Progenitor cell of endocrine pancreas (in vitro differentiated cells): ENCODE measurements around the gene KRTAP5-4. TPM values are rescaled to one million over a fixed set of nuclear protein-coding genes. Genes with fewer than 3 reads are reported as not detected.
A peak's percentile ranks its signal among the peaks of the same experiment; 100 is the strongest.

ENCODE experiments used
- DNase-seq: peaks from one replicate; pipeline ENCODE4 v3.0.0; 2021; ENCODE audit warnings: low spot score; ENCODE audit not compliant: unreplicated experiment
- H3K27ac Mint-ChIP-seq: 2 replicates; pipeline ENCODE4 v1.8.0; 2021; ENCODE audit warnings: mild to moderate bottlenecking, moderate library complexity, mixed read lengths
- H3K27me3 Mint-ChIP-seq: 2 replicates; pipeline ENCODE4 v1.8.0; 2021; ENCODE audit warnings: mixed read lengths
- H3K36me3 Mint-ChIP-seq: 2 replicates; pipeline ENCODE4 v1.8.0; 2022; ENCODE audit warnings: mixed read lengths; ENCODE audit not compliant: insufficient read depth
- H3K4me1 Mint-ChIP-seq: 2 replicates; pipeline ENCODE4 v1.8.0; 2021; ENCODE audit warnings: low read depth, mixed read lengths
- H3K4me3 Mint-ChIP-seq: 2 replicates; pipeline ENCODE4 v1.8.0; 2021; ENCODE audit warnings: low read depth, mild to moderate bottlenecking, moderate library complexity, mixed read lengths
- H3K9me3 Mint-ChIP-seq: 2 replicates; pipeline ENCODE4 v1.8.0; 2021; ENCODE audit warnings: low read depth, mixed read lengths
- total RNA-seq: library from RNA; stranded (reverse); gene quantifications from 2 replicates; pipeline ENCODE4 v1.2.1, GENCODE V29; 2021
- TF ChIP-seq, protein P1 (sequence below): fragments of 200-600 bp; sonication (generic); IDR thresholded peaks from one replicate; pipeline ENCODE4 v1.5.0; 2021; ENCODE audit warnings: antibody characterized with exemption, mild to moderate bottlenecking; ENCODE audit not compliant: unreplicated experiment

Gene KRTAP5-4
- total RNA-seq, 1 donor from 2014 or later: not detected

DNA sequence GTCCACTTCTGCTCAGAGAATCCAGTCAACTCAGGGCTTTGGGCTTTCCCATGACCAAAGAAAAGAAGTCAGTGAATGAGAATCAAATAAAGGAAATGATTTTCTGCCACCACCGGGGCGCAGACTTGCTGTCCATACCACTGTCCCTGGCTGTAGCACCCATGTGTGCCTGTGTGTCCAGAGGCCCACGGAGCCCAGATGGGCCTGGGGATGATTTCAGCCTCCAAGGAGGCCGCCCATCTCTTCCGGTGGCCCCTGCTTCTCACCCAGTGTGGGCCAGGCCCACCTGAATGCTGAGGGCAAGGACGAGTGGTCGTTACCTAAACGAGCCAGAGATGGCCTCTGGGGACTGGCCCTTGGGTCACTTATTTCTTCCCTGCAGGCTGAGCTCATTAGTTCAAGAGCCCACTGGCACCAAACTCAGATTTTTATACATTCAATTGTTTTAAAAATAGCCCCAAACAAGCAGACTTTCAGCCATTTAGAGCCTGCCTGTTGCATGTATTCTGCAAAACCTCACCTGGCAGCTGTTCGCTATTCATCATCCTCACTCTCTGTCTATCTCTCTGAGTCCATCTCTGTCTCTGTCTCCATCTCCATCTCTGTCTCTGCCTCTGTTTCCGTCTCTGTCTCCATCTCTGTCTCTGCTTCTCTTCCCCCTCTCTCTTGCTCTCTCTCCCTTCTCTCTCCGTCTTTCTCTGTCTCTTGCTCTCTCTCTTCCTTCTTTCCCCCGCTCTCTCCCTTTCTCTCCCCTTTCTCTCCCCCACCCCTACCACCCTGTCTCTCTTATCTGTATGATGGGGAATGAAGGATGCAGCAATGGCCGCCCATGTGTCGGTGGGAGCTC is 31.8 kb upstream of the KRTAP5-4 start:
- DNase-seq: no peak
- no peaks in the 10 kb centered on the region for H3K36me3 Mint-ChIP-seq
- no peak overlapping the region for H3K4me3 Mint-ChIP-seq
- peaks cover 12% of the 10 kb centered on the region for H3K4me1 Mint-ChIP-seq
- H3K27me3 Mint-ChIP-seq: peaks cover 11% of the 10 kb centered on the region
- TF ChIP-seq, protein P1, sequence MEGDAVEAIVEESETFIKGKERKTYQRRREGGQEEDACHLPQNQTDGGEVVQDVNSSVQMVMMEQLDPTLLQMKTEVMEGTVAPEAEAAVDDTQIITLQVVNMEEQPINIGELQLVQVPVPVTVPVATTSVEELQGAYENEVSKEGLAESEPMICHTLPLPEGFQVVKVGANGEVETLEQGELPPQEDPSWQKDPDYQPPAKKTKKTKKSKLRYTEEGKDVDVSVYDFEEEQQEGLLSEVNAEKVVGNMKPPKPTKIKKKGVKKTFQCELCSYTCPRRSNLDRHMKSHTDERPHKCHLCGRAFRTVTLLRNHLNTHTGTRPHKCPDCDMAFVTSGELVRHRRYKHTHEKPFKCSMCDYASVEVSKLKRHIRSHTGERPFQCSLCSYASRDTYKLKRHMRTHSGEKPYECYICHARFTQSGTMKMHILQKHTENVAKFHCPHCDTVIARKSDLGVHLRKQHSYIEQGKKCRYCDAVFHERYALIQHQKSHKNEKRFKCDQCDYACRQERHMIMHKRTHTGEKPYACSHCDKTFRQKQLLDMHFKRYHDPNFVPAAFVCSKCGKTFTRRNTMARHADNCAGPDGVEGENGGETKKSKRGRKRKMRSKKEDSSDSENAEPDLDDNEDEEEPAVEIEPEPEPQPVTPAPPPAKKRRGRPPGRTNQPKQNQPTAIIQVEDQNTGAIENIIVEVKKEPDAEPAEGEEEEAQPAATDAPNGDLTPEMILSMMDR: no peak
- H3K9me3 Mint-ChIP-seq: no peaks in the 10 kb centered on the region
- H3K27ac Mint-ChIP-seq: peak overlapping the region; percentile 43

- H3K4me3 Mint-ChIP-seq: no peak overlapping the region
- H3K36me3 Mint-ChIP-seq: no peaks in the 10 kb centered on the region
- H3K27me3 Mint-ChIP-seq: peaks cover 11% of the 10 kb centered on the region
- DNase-seq: peak; percentile 83
- TF ChIP-seq, protein P1: peak; percentile 99
- no peaks in the 10 kb centered on the region for H3K9me3 Mint-ChIP-seq
- no peak overlapping the region for H3K27ac Mint-ChIP-seq
- peaks cover 10% of the 10 kb centered on the region for H3K4me1 Mint-ChIP-seq
Observed at GRCh38 chr11:1652771-1653540, 31.0 kb upstream of the KRTAP5-4 start.

- Mint-ChIP-seq H3K4me1 (peaks cover 10% of the 10 kb centered on the region), H3K27ac (peak overlapping the region; percentile 53), H3K9me3 (no peaks in the 10 kb centered on the region), H3K36me3 (no peaks in the 10 kb centered on the region), H3K4me3 (no peak overlapping the region), H3K27me3 (peaks cover 11% of the 10 kb centered on the region)
- TF ChIP-seq, protein P1: no peak
- DNase-seq: no peak
Observed at GRCh38 chr11:1652442-1652770, 30.5 kb upstream of the KRTAP5-4 start.

- TF ChIP-seq, protein P1: no peak
- DNase-seq: no peak
- no peaks in the 10 kb centered on the region for H3K9me3 Mint-ChIP-seq
- peaks cover 10% of the 10 kb centered on the region for H3K4me1 Mint-ChIP-seq
- H3K4me3 Mint-ChIP-seq: no peak overlapping the region
- H3K27me3 Mint-ChIP-seq: peaks cover 15% of the 10 kb centered on the region
- H3K36me3 Mint-ChIP-seq: no peaks in the 10 kb centered on the region
- H3K27ac Mint-ChIP-seq: no peak overlapping the region
Observed at GRCh38 chr11:1652026-1652425, 30.1 kb upstream of the KRTAP5-4 start.

DNA sequence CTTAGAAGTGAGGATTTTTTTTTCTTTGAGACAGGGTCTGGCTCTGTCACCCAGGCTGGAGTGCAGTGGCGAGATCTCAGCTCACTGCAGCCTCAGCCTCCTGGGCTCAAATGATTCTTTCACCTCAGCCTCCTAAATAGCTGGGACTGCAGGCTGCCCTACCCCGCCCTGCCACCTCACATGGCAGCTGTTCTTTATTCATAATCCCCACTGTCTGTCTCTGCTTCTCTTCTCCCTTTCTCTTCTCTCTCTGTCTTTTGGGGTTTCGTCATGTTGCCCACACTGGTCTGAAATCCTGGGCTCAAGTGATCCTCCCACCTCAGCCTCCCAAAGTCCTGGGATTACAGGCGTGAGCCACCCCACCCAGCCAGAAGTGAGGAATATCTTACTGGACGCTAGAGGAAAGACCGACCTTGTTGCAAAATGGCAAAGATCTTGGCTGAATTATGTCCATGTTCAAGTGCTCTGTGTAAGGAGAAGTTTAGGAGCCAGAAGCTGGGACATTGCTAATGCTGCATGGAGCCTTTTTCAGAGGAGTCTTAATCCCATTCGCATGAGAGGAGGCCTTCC is 29.6 kb upstream of the KRTAP5-4 start:
- DNase-seq: no peak
- Mint-ChIP-seq H3K9me3 (no peaks in the 10 kb centered on the region), H3K27ac (no peak overlapping the region), H3K4me1 (peaks cover 10% of the 10 kb centered on the region), H3K4me3 (no peak overlapping the region), H3K27me3 (peaks cover 16% of the 10 kb centered on the region), H3K36me3 (no peaks in the 10 kb centered on the region)
- TF ChIP-seq, protein P1: no peak
